Hypothalamus (tissue), 51 donors: Measurements from ENCODE around the gene CBX5.
"Not testable (repeated sequence)": the region's sequence is repeated elsewhere in the genome, so short reads cannot be mapped to it uniquely, and the experiment has no call there.

Source experiments
- DNase-seq, 51 donors: peaks; one replicate each; lab custom pipeline; 2025; lab: John Stamatoyannopoulos, UW

Gene CBX5

GRCh38 chr12:54279632-54280467, at the start of gene CBX5:
Gene CBX5, minus strand, starts transcription at chr12:54280122. Its CDS starts 22,472 bp downstream, at chr12:54257650.
- DNase-seq: peak; percentile 88 to 100 (median 97)

- no peak for DNase-seq
These were observed 48.8 kb upstream of the CBX5 start for GRCh38 chr12:54328595-54329337.

- DNase-seq: not testable (repeated sequence)
These were observed 45.7 kb upstream of the CBX5 start for GRCh38 chr12:54325442-54326109.

GRCh38 chr12:54324617-54325441, 44.9 kb upstream of the CBX5 start, which contains the start of gene COPZ1:
Gene COPZ1, plus strand, starts transcription at chr12:54325131. Its CDS starts 33 bp downstream, at chr12:54325164.
- DNase-seq: peak; percentile 49 to 100 (median 93)

- DNase-seq: no peak
These were observed 41.4 kb upstream of the CBX5 start for GRCh38 chr12:54321363-54321762.

- not testable (repeated sequence) for DNase-seq
These were observed 32.4 kb upstream of the CBX5 start for GRCh38 chr12:54312309-54312708.

GRCh38 chr12:54311051-54311450, 31.1 kb upstream of the CBX5 start:
- no peak for DNase-seq

GRCh38 chr12:54306925-54307741, 27.2 kb upstream of the CBX5 start:
- no peak for DNase-seq

GRCh38 chr12:54304187-54304810, 24.4 kb upstream of the CBX5 start:
- DNase-seq: peak in 3 of 51 donors; percentile 7 to 37 (median 13)

- no peak for DNase-seq
These were observed 23.7 kb upstream of the CBX5 start for GRCh38 chr12:54303640-54304039.

- no peak for DNase-seq
These were observed 21.6 kb upstream of the CBX5 start for GRCh38 chr12:54301428-54302048.

- DNase-seq: peak in 15 of 51 donors; percentile 7 to 37 (median 25)
These were observed 21.0 kb upstream of the CBX5 start, which contains the start of gene NFE2 for GRCh38 chr12:54300732-54301427. Gene NFE2, minus strand, starts transcription at chr12:54301015. Its CDS starts 5,767 bp downstream, at chr12:54295248.

- no peak for DNase-seq
These were observed 20.4 kb upstream of the CBX5 start for GRCh38 chr12:54300225-54300731.

- no peak for DNase-seq
These were observed 19.7 kb upstream of the CBX5 start for GRCh38 chr12:54299515-54300224.

- no peak for DNase-seq
These were observed 19.0 kb upstream of the CBX5 start for GRCh38 chr12:54298904-54299303.

- DNase-seq: no peak
These were observed 16.6 kb upstream of the CBX5 start for GRCh38 chr12:54296393-54297099.
